HG02870 (cell line): ENCODE results near the gene ZNF705A.
"Not testable (repeated sequence)": the region's sequence is repeated elsewhere in the genome, so short reads cannot be mapped to it uniquely, and the experiment has no call there.

Experiments used
- ATAC-seq: cut with Tn5 transposase; IDR thresholded peaks from one replicate; pipeline ENCODE4 v1.9.1; 2021; ENCODE audit warnings: mild to moderate bottlenecking, moderate library complexity; ENCODE audit not compliant: unreplicated experiment

Gene ZNF705A

DNA sequence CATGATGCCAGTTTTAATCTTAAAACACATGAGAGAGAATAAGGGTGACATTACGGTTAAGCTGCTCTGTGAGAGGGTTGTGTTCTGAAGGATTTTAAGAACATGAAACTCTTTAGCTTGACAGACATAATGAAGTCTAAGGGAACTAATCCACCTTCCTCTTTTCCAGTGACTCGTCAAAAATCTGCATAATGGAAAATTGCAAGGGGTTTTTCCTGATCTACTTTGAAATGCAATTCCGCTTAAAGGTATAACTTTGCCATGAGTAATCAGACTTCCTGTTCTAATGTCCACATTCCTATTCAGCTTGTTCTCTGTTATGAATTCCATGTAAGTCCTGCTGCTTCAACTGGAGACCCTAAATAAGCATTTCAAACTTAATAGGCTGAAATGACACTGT lies at the start of gene ZNF705A:
Gene ZNF705A, plus strand, starts transcription at position 171 of the 400 bp plus-strand sequence. CDS start 15,611 bp downstream, outside the sequence.
- no peak for ATAC-seq

- ATAC-seq, result no peak
These were observed 47.9 kb upstream of the ZNF705A start for GRCh38 chr12:8108808-8109398.

DNA sequence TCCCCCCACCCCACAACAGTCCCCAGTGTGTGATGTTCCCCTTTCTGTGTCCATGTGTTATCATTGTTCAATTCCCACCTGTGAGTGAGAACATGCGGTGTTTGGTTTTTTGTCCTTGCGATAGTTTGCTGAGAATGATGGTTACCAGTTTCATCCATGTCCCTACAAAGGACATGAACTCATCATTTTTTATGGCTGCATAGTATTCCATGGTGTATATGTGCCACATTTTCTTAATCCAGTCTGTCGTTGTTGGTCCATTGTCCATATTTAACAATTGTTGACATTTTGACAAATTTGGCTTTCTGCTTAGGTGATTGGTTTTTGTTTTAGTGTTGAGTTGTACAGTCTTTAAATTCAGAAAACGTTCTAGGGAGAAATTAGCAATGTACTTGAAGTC lies 43.7 kb upstream of the ZNF705A start:
- not testable (repeated sequence) for ATAC-seq

- ATAC-seq, result no peak
These were observed 36.6 kb upstream of the ZNF705A start for GRCh38 chr12:8120072-8120713.

- no peak for ATAC-seq
These were observed 33.5 kb upstream of the ZNF705A start, which contains the start of gene CLEC4A for GRCh38 chr12:8123124-8123912. Gene CLEC4A, plus strand, starts transcription at chr12:8123617. Its CDS starts 262 bp downstream, at chr12:8123879.

DNA sequence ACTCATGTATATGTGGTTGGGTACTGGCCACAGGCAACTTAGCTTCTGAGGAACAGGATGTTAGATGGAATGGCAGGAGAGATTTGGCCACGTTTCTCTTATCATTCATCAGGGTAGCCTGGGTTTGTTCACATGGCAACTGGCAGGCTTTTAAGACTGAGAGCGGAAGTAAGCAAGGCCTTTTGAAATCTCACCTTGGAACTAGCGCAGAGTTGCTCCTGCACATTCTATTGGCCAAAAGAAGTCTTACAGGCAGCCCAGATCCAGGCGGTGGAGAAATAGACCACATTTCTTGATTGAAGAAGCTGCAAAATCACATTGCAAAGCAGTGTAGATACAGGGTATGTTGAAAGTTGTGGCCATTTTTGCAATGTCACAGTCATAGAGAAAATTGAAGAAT lies 29.7 kb upstream of the ZNF705A start:
- ATAC-seq, result no peak

- not testable (repeated sequence) for ATAC-seq
These were observed 23.0 kb upstream of the ZNF705A start for GRCh38 chr12:8133636-8134397.

DNA sequence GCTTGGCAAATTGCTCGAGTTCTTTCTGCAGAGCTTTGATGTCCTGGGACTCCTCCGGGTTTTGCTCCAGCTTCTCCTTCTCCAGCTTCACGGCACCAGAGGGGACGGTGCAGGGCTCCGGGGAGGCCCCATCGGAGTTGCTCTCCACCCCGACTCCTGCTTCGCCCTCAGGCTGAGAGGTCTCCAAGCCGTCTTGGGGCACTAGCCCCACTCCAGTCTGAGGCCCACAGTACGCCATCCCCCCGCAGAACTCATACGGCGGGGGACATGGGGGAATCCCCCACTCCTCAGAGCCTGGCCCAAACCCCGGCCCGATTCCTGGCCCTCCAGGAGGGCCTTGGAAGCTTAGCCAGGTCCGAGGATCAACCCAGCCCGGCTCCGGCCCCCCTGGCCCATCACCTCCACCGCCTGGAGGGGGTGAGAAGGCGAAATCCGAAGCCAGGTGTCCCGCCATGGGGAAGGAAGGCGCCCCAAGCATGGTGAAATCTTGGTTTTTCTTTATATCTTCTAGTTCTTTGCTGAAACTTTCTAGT lies 22.4 kb upstream of the ZNF705A start:
- not testable (repeated sequence) for ATAC-seq

GRCh38 chr12:8141647-8142046 lies 15.2 kb upstream of the ZNF705A start:
- ATAC-seq, result not testable (repeated sequence)

DNA sequence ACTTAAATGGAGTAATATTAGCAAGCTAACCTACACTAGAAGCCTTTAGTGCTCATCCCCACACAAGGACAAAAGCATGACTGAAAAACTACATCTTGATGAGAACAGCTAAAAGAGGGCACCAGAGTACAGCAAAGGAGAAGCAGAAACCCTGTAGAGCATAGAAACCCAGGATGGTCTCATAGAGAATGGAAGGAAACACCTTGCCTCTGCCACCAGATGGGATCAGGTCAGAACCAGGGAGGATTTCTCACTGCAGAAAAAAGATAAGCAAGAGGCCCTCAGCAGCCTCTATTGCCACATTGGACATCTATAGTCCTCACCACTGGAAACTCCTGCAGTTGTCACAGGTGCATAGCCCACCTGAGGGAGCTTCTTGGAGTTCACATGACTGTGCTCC lies 13.6 kb upstream of the ZNF705A start:
- no peak for ATAC-seq

DNA sequence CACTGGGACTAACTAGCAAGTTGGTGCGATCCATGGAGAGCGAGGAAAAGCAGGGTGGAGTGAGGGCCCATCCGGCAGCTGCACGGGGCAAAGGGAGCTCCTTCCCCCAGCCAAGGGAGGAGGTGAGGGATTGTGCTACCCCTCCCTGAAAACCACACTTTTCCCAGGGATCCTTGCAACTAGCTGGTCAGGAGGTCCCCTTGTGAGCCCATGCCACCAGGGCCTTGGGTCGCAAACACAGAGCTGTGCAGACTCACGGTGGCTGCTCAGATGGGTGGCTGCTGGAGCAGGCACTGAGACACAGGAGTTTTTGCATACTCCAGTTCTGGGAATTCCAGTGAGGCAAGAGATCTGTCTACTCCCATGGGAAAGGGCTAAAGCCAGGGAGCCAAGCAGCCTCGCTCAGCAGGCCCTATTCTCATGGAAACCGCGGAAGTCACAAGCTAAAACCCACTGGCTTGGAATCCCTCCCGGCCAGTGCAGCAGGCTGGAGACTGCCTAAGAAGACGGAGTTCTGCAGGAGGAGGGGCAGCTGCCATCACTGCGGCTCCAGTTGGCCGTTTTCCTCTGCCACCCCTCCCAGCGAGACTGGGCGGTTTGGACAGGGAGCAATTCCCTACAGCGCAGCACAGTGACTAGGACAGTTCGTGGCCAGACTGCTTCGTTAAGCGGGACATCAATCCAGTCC lies 10.9 kb upstream of the ZNF705A start:
- no peak for ATAC-seq

GRCh38 chr12:8146442-8146771 lies 10.4 kb upstream of the ZNF705A start:
- ATAC-seq, result no peak

GRCh38 chr12:8154526-8154925 lies 2.3 kb upstream of the ZNF705A start:
- peak; percentile 42 for ATAC-seq

- no peak for ATAC-seq
These were observed 399 bp upstream of the ZNF705A start for GRCh38 chr12:8156416-8156815.

GRCh38 chr12:8157484-8158198 lies 826 bp downstream of the ZNF705A start:
- ATAC-seq, result no peak

DNA sequence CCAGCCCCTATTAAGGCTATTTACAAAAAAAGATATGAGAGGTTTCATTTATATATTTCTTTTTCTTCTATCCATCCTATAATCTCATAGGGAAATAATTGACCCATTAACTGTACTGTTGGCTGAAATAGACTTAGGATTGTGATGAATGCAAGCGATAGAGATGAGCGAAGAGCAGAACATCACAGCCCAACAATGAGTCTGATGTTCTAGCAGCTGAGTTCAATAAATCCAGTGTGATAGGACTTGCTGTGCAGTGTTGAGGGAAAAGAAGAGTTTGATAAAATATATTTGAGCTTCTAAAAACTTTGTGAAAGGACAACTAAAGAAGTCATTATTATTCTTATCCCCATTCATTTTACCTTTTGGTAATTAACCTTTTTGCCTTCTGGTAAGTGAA lies 16.1 kb downstream of the ZNF705A start:
- ATAC-seq, result not testable (repeated sequence)

- ATAC-seq, result not testable (repeated sequence)
These were observed 23.3 kb downstream of the ZNF705A start for GRCh38 chr12:8179989-8180585.

- not testable (repeated sequence) for ATAC-seq
These were observed 24.5 kb downstream of the ZNF705A start for GRCh38 chr12:8181271-8181670.

DNA sequence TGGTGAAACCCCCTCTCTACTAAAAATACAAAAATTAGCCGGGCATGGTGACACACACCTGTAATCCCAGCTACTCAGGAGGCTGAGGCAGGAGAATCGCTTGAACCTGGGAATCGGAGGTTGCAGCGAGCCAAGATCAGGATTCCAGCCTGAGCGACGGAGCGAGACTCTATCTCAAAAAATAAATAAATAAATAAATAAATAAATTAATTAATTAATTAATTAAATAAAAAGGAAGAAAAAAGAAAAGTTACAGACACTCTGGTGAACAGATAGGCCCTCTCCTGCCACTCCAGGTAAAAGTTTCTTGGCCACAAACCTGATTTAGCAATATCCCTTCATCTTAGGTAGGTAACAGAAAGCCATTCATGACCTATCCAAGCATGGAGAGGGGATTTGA lies 26.1 kb downstream of the ZNF705A start:
- ATAC-seq, result not testable (repeated sequence)
